OCI-LY1 (cell line): ENCODE measurements around the gene CD40LG.

Experiments used
- CTCF ChIP-seq: fragments of 200-600 bp; sonication (generic), shearing (Covaris generic); IDR thresholded peaks from 2 replicates; pipeline ENCODE4 v1.5.1; 2017; ENCODE audit warnings: mild to moderate bottlenecking, antibody characterized with exemption, low read length, moderate library complexity, mixed read lengths
- EZH2 ChIP-seq: fragments of 200-600 bp; sonication (generic), shearing (Covaris generic); IDR thresholded peaks from 2 replicates; pipeline ENCODE4 v1.8.0; 2017; ENCODE audit warnings: borderline replicate concordance, mixed run types, mild to moderate bottlenecking, antibody characterized with exemption, low read length, moderate library complexity, mixed read lengths

- TF ChIP-seq EZH2, result no peak
- TF ChIP-seq CTCF, result no peak
Observed at GRCh38 chrX:136646602-136647239, 1.2 kb upstream of the CD40LG start.
